Measurements from ENCODE around the gene SNED1. TPM values are rescaled to one million over a fixed set of nuclear protein-coding genes. Genes with fewer than 3 reads are reported as not detected.

Gene SNED1
- total and polyA plus RNA-seq, 9 of the 15 experiments (the other 6 are each of a cell fraction or from before 2014, with no cell fraction given) = 0.03 to 0.07 (median 0.05) TPM; not detected in 5

DNA sequence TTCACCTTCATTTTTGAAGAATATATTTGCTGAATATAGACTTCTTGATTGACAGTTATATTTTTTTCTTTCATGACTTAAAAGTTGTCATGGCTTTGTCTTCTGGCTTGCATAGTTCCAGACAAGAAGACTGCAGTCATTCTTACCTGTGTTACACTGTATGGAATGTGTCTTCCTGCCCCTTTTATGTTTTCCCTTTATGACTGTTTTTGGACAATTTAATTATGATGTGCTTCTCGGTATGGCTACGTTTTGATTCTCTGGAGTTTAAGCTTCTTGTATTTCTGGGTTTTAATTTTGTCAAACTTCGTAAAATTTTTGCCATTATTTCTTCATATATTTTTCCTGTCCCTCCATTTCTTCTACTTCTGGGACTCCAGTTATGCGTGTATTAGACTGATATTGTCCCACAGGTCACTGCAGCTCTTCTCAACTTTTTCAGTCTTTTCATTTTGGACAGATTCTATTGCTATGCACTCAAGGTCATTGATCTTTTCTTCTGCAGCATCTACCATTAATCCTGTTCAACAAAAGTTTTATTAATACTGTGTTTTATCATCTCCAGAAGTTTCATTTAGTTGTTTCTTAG, 86.5 kb downstream of the SNED1 start (continued):
- no peak for TF ChIP-seq ELF4 (CRISPR knock-in tag; IDR thresholded peaks at IDR 0.05)

DNA sequence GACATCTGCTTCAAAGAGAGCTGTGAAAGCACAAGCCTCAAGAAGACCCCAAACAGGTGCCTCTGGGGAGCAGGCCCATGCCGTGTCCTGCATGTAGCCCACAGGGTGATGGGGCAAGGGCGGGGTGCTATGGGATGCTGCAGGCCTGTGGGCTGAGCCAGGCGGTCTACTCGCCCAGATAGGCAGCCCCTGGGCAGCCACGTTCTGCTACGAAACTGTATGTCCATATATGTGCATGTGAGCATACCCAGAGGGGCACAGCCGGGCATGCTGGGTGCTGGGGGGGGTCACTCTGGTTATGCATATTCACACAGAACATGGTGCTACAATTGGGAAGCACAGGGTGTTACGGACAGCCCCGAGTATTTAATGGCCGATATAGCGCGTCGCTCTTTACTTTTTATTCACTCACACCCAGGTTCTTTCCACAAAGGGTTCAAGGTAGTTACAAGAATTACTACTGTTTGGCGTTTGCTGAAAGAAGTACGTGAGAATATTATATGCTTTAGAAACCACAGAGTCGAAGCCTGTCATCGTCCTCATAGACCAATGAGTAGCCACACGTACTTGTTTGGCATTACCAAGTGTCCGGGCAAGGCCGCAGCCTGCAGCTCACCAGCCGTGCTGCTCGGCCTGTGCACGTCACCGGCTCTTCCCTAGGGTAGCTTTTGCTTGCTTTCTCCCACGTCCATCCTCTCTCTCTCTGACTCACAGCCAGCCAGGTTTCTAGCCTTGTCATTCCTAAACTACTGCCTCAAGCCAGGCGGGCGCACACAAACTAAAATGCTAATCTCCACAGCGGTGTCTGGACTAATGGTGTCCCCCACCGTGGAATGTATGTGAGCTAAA, 89.2 kb downstream of the SNED1 start:
- Histone ChIP-seq H3K36me3 (ENCODE audit: control insufficient read depth, insufficient read depth, low read length) (peaks cover 42% of the 10 kb centered on the region; the same call in 2 of the 3 replicates), H2AFZ (ENCODE audit: low read depth, low read length) (no peak overlapping the region), H4K20me1 (replicated peaks; ENCODE audit: control insufficient read depth, insufficient read depth, low read length) (no peaks in the 10 kb centered on the region), H3K4me2 (ENCODE audit: insufficient read depth, low read length) (no peak overlapping the region), H3K79me2 (ENCODE audit: control insufficient read depth, insufficient read depth, low read length) (no peaks in the 10 kb centered on the region), H3K27me3 (ENCODE audit: control insufficient read depth in 2 of 2, insufficient read depth in 2 of 2, low read length in 2 of 2) (no peaks in the 10 kb centered on the region), H3K4me1 (replicated peaks in 1 of 2; ENCODE audit: control insufficient read depth in 2 of 2, insufficient read depth in 2 of 2, low read length in 2 of 2) (no peaks in the 10 kb centered on the region), H3K4me3 (no peak overlapping the region), H3K27ac (ENCODE audit: extremely low read depth, low read depth, low read length) (no peak overlapping the region), H3K9me1 (ENCODE audit: control insufficient read depth, insufficient read depth, low read length) (no peaks in the 10 kb centered on the region), H3K9me3 (replicated peaks; ENCODE audit: control insufficient read depth, insufficient read depth, low read depth, low read length) (no peaks in the 10 kb centered on the region), H3K9ac (ENCODE audit: insufficient read depth in 1 of 2, low read depth in 2 of 2, low read length in 2 of 2) (no peak overlapping the region)
- ATAC-seq (no peak), DNase-seq (ENCODE audit: extremely low read depth in 1 of 4, low spot score in 3 of 4) (no peak), FAIRE-seq (no peak)
- WGBS (ENCODE audit: insufficient coverage, low coverage, missing lambda C conversion rate) = 95% methylated on average over 26 of the region's 29 CpGs
- in situ Hi-C loops (cut with MboI) (no loop called here), intact Hi-C loops (cut with micrococcal nuclease) (no loop called here)
- TF ChIP-seq, protein P1, sequence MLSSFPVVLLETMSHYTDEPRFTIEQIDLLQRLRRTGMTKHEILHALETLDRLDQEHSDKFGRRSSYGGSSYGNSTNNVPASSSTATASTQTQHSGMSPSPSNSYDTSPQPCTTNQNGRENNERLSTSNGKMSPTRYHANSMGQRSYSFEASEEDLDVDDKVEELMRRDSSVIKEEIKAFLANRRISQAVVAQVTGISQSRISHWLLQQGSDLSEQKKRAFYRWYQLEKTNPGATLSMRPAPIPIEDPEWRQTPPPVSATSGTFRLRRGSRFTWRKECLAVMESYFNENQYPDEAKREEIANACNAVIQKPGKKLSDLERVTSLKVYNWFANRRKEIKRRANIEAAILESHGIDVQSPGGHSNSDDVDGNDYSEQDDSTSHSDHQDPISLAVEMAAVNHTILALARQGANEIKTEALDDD (IDR thresholded peaks at IDR 0.05) = no peak
- TF ChIP-seq ZBTB33 (CRISPR knock-in tag; IDR thresholded peaks at IDR 0.05) (no peak), NCOA1 (IDR thresholded peaks at IDR 0.05; ENCODE audit: low read depth) (no peak), MIER1 (IDR thresholded peaks at IDR 0.05; ENCODE audit: low read depth) (no peak), GATAD2B (IDR thresholded peaks at IDR 0.05; ENCODE audit: borderline replicate concordance) (no peak), SETDB1 (IDR thresholded peaks at IDR 0.05; ENCODE audit: low read length) (no peak), ZNF431 (CRISPR knock-in tag; IDR thresholded peaks at IDR 0.05) (no peak), NR2C1 (IDR thresholded peaks at IDR 0.05) (no peak), NR2C1 (tag; IDR thresholded peaks at IDR 0.05) (no peak), TCF15 (CRISPR knock-in tag; IDR thresholded peaks at IDR 0.05) (no peak), RNF2 (IDR thresholded peaks at IDR 0.05) (no peak), ZSCAN32 (CRISPR knock-in tag; IDR thresholded peaks at IDR 0.05) (no peak)
- CTCF ChIA-PET (ENCODE audit: low intra/inter-chr PET ratio) = no interaction called here
- POLR2A ChIA-PET = interaction anchor here (0.9 kb wide), 1 partner anchor 129 kb away, joined by 3 read pairs; no protein-coding TSS in a partner anchor
- no TSS peak for BruUV-seq (replicated peaks)
